SK-N-SH (cell line): ENCODE data around the gene TM2D1. TPM values are rescaled to one million over a fixed set of nuclear protein-coding genes. Genes with fewer than 3 reads are reported as not detected.

Experiments used
- CTCF ChIA-PET: fragments of 300-600, 350-600 bp; formaldehyde crosslinking; extraction: SDS; loops from one replicate; lab custom pipeline; 2021; lab: Yijun Ruan, JAX
- POLR2A ChIA-PET: fragments of 350-600 bp; sonication (Branson Sonifier 250); formaldehyde crosslinking; extraction: SDS; loops from one replicate; lab custom pipeline; 2020; ENCODE audit warnings: antibody characterized with exemption, inconsistent platforms; lab: Yijun Ruan, JAX
- DNase-seq: peaks from one replicate; pipeline ENCODE4 v3.0.0; 2012
- H2AFZ ChIP-seq: fragments of 200-600 bp; sonication (generic); 2 replicates; pipeline ENCODE4 v1.8.1; 2016; ENCODE audit warnings: antibody characterized with exemption, mild to moderate bottlenecking, low read depth
- H3F3A ChIP-seq: fragments of 200-600 bp; sonication (generic); replicated peaks from 2 replicates; pipeline ENCODE3; 2016; ENCODE audit warnings: antibody characterized with exemption, mild to moderate bottlenecking; ENCODE audit not compliant: insufficient read depth
- H3K27ac ChIP-seq, 2 experiments: fragments of 200-500 bp in 1 of 2; fragments of 200-600 bp in 1 of 2; sonication (Bioruptor generic) in 1 of 2; sonication (generic), shearing (Covaris generic) in 1 of 2; 2 replicates each; pipeline versions ENCODE4 v1.5.1 to v1.6.1; 2014 to 2016; ENCODE audit warnings: low read depth in 2 of 2, inconsistent platforms in 1 of 2, low read length in 1 of 2, mild to moderate bottlenecking in 1 of 2, mixed read lengths in 1 of 2
- H3K27me3 ChIP-seq: fragments of 200-600 bp; sonication (generic), shearing (Covaris generic); 2 replicates; pipeline ENCODE4 v1.6.1; 2016; ENCODE audit warnings: mixed run types; ENCODE audit not compliant: insufficient read depth
- H3K36me3 ChIP-seq, 2 experiments: fragments of 200-500 bp in 1 of 2; fragments of 200-600 bp in 1 of 2; sonication (Bioruptor generic) in 1 of 2; sonication (generic) in 1 of 2; replicated peaks in 1 of 2; 2 replicates each; pipeline versions ENCODE3 to v1.5.1; 2014 to 2016; ENCODE audit warnings: low read length in 1 of 2, mild to moderate bottlenecking in 1 of 2; ENCODE audit not compliant: insufficient read depth in 2 of 2, control insufficient read depth in 1 of 2
- H3K4me1 ChIP-seq, 2 experiments: fragments of 200-500 bp in 1 of 2; fragments of 200-600 bp in 1 of 2; sonication (Bioruptor generic) in 1 of 2; sonication (generic), shearing (Covaris generic) in 1 of 2; 2 replicates each; pipeline versions ENCODE4 v1.5.1 to v1.6.1; 2014 to 2016; ENCODE audit warnings: low read depth in 1 of 2, low read length in 1 of 2, mixed run types in 1 of 2; ENCODE audit not compliant: insufficient read depth in 2 of 2, control insufficient read depth in 1 of 2
- H3K4me2 ChIP-seq: fragments of 200-600 bp; sonication (generic), shearing (Covaris generic); 2 replicates; pipeline ENCODE4 v1.6.1; 2017; ENCODE audit warnings: mixed run types
- H3K4me3 ChIP-seq, 2 experiments: fragments of 200-500 bp in 1 of 2; fragments of 200-600 bp in 1 of 2; sonication (Bioruptor generic) in 1 of 2; sonication (generic), shearing (Covaris generic) in 1 of 2; 2 replicates each; pipeline versions ENCODE4 v1.5.1 to v1.8.1; 2014 to 2016; ENCODE audit warnings: low read depth in 2 of 2, inconsistent platforms in 1 of 2, low read length in 1 of 2, mild to moderate bottlenecking in 1 of 2, mixed read lengths in 1 of 2, moderate library complexity in 1 of 2
- H3K79me2 ChIP-seq: fragments of 200-600 bp; sonication (generic); 2 replicates; pipeline ENCODE4 v1.8.1; 2017; ENCODE audit warnings: mild to moderate bottlenecking; ENCODE audit not compliant: insufficient read depth
- H3K9ac ChIP-seq: fragments of 200-600 bp; sonication (generic); 2 replicates; pipeline ENCODE4 v1.6.1; 2017; ENCODE audit warnings: mixed run types
- H3K9me2 ChIP-seq: fragments of 200-600 bp; sonication (generic); 2 replicates; pipeline ENCODE4 v1.6.1; 2017; ENCODE audit warnings: mixed run types
- H3K9me3 ChIP-seq: fragments of 200-600 bp; sonication (generic); 2 replicates; pipeline ENCODE4 v1.6.1; 2017; ENCODE audit warnings: mixed run types, mild to moderate bottlenecking, moderate library complexity
- H4K20me1 ChIP-seq: fragments of 200-600 bp; sonication (generic); 2 replicates; pipeline ENCODE4 v1.6.1; 2017; ENCODE audit warnings: mild to moderate bottlenecking, mixed run types; ENCODE audit not compliant: insufficient read depth
- EZH2phosphoT487 ChIP-seq: fragments of 200-600 bp; sonication (generic); IDR thresholded peaks from 2 replicates; pipeline ENCODE4 v1.6.1; 2017; ENCODE audit warnings: low read depth, mixed run types, mild to moderate bottlenecking, antibody characterized with exemption, moderate library complexity, borderline replicate concordance
- MXI1 ChIP-seq: IDR thresholded peaks from 2 replicates; pipeline ENCODE4 v1.6.1; 2012; ENCODE audit warnings: mild to moderate bottlenecking, low read depth, low read length, improper control_type of control experiment
- NRF1 ChIP-seq: IDR thresholded peaks from 2 replicates; pipeline ENCODE4 v1.6.1; 2012; ENCODE audit warnings: low read depth, mild to moderate bottlenecking, low read length
- SIN3A ChIP-seq: IDR thresholded peaks from 2 replicates; pipeline ENCODE4 v1.6.1; 2012; ENCODE audit warnings: low read depth, mild to moderate bottlenecking, low read length, moderate library complexity, borderline replicate concordance
- YY1 ChIP-seq: IDR thresholded peaks from 2 replicates; pipeline ENCODE4 v1.4.0; 2012; ENCODE audit warnings: low read depth, mild to moderate bottlenecking
- WGBS: methylation state at CpG from one replicate; pipeline ENCODE4 v1.1.6; 2017; ENCODE audit warnings: low lambda C conversion rate; 5-methylcytosine and 5-hydroxymethylcytosine counted together
- polyA plus RNA-seq, 3 experiments: library from polyadenylated mRNA; depleted of rRNA; stranded (reverse); fragments of >200 nt; gene quantifications; 2 replicates each; pipeline ENCODE4 v1.2.3, GENCODE V29; 2012

Gene TM2D1
- polyA plus RNA-seq, 1 of the 3 experiments (the other 2 are of a cell fraction): 58.6 TPM

- DNase-seq: peak; percentile 92
- WGBS: under 1% methylated on average over 18 of the region's 74 CpGs
- H3K4me3 ChIP-seq: peak overlapping the region; percentile 64 to 77
- ChIA-PET POLR2A (interaction anchor here (0.5 to 1.7 kb wide), 4 partner anchors 17 to 694 kb away, joined by 3 to 5 read pairs (median 4); partner anchors contain the start of gene NFIA), CTCF (interaction anchor here (0.9 to 1.4 kb wide), 2 partner anchors 196 to 1772 kb away, joined by 3 read pairs; no protein-coding TSS in a partner anchor)
- peaks cover 5 to 6% of the 10 kb centered on the region in 2 experiments; a peak in 2 of 4 replicates for H3K4me1 ChIP-seq
- no peaks in the 10 kb centered on the region for H3K9me2 ChIP-seq
- H3K36me3 ChIP-seq: no peaks in the 10 kb centered on the region
- H3K4me2 ChIP-seq: peak overlapping the region; percentile 85
- H3F3A ChIP-seq: no peaks in the 10 kb centered on the region
- no peaks in the 10 kb centered on the region for H3K27me3 ChIP-seq
- no peaks in the 10 kb centered on the region for H4K20me1 ChIP-seq
- H2AFZ ChIP-seq: peak overlapping the region; percentile 85
- TF ChIP-seq EZH2phosphoT487 (no peak), NRF1 (no peak), YY1 (no peak)
- peaks cover 15% of the 10 kb centered on the region for H3K79me2 ChIP-seq
- no peaks in the 10 kb centered on the region for H3K9me3 ChIP-seq
- peak overlapping the region; percentile 67 to 86 for H3K27ac ChIP-seq
- peak overlapping the region; percentile 87 for H3K9ac ChIP-seq
Measured at GRCh38 chr1:61742620-61743430, 17.9 kb upstream of the TM2D1 start.

- peak within 1 kb of the TSS; percentile 87 for H3K9ac ChIP-seq
- no peaks in the 10 kb centered on the region for H4K20me1 ChIP-seq
- peak within 1 kb of the TSS; percentile 64 to 77 for H3K4me3 ChIP-seq
- H3K9me3 ChIP-seq: no peaks in the 10 kb centered on the region
- no peaks in the 10 kb centered on the region for H3K36me3 ChIP-seq
- DNase-seq: peak; percentile 86
- no peaks in the 10 kb centered on the region for H3K27me3 ChIP-seq
- peak within 1 kb of the TSS; percentile 67 to 86 for H3K27ac ChIP-seq
- CTCF ChIA-PET: interaction anchor here (0.9 to 1.4 kb wide), 2 partner anchors 195 to 1771 kb away, joined by 3 read pairs; no protein-coding TSS in a partner anchor
- H3F3A ChIP-seq: no peaks in the 10 kb centered on the region
- peak within 1 kb of the TSS; percentile 85 for H2AFZ ChIP-seq
- 19% methylated on average over 20 of the region's 54 CpGs for WGBS
- TF ChIP-seq SIN3A: no peak
- peak; percentile 42; the same call in 1 of the 2 replicates for TF ChIP-seq MXI1
- H3K9me2 ChIP-seq: no peaks in the 10 kb centered on the region
- H3K4me2 ChIP-seq: peak within 1 kb of the TSS; percentile 85
- POLR2A ChIA-PET: interaction anchor here (0.5 to 1.7 kb wide), 3 partner anchors 16 to 694 kb away, joined by 3 to 5 read pairs (median 4); no protein-coding TSS in a partner anchor
- H3K4me1 ChIP-seq: peaks cover 5 to 6% of the 10 kb centered on the region in 2 experiments; a peak in 2 of 4 replicates
- H3K79me2 ChIP-seq: peaks cover 15% of the 10 kb centered on the region
Measured at GRCh38 chr1:61741711-61742619, 17.0 kb upstream of the TM2D1 start, which contains the start of gene PATJ. TSS of gene PATJ (plus strand) at chr1:61742480. CDS start at chr1:61762893, 20,413 bp downstream.
